HUES6 (cell line): ENCODE results near the gene PHC2.

Experiments
- H3K27ac ChIP-seq: 2 replicates; pipeline ENCODE4 v1.7.0; 2013; ENCODE audit warnings: low read depth, mild to moderate bottlenecking, low read length, inconsistent platforms
- H3K27me3 ChIP-seq: 2 replicates; pipeline ENCODE4 v1.6.1; 2013; ENCODE audit warnings: low read length; ENCODE audit not compliant: control insufficient read depth, insufficient read depth
- H3K36me3 ChIP-seq: 2 replicates; pipeline ENCODE4 v1.6.1; 2013; ENCODE audit warnings: low read length; ENCODE audit not compliant: control insufficient read depth, insufficient read depth
- H3K4me1 ChIP-seq: 2 replicates; pipeline ENCODE4 v1.6.1; 2013; ENCODE audit warnings: low read length; ENCODE audit not compliant: control insufficient read depth, insufficient read depth
- H3K4me3 ChIP-seq: 2 replicates; pipeline ENCODE4 v1.5.1; 2013; ENCODE audit warnings: low read depth, low read length
- H3K9ac ChIP-seq: one replicate; pipeline ENCODE4 v1.6.1; 2013; ENCODE audit warnings: mild to moderate bottlenecking, low read length
- H3K9me3 ChIP-seq: 2 replicates; pipeline ENCODE4 v1.6.1; 2013; ENCODE audit warnings: low read depth, low read length; ENCODE audit not compliant: control insufficient read depth, insufficient read depth

PHC2 gene

GRCh38 chr1:33275706-33276572 is 155.0 kb downstream of the PHC2 start:
- Histone ChIP-seq H3K9ac (no peak overlapping the region), H3K4me1 (peaks cover 10% of the 10 kb centered on the region), H3K27ac (no peak overlapping the region), H3K4me3 (no peak overlapping the region), H3K36me3 (peaks cover 25% of the 10 kb centered on the region), H3K27me3 (no peaks in the 10 kb centered on the region), H3K9me3 (no peaks in the 10 kb centered on the region)

GRCh38 chr1:33275195-33275594 is 155.7 kb downstream of the PHC2 start:
- H3K27ac ChIP-seq = no peak overlapping the region
- H3K4me1 ChIP-seq = peaks cover 14% of the 10 kb centered on the region
- H3K9ac ChIP-seq = no peak overlapping the region
- H3K36me3 ChIP-seq = peaks cover 26% of the 10 kb centered on the region
- no peaks in the 10 kb centered on the region for H3K9me3 ChIP-seq
- H3K27me3 ChIP-seq = no peaks in the 10 kb centered on the region
- no peak overlapping the region for H3K4me3 ChIP-seq

GRCh38 chr1:33274446-33274845 is 156.4 kb downstream of the PHC2 start:
- H3K4me1 ChIP-seq = peaks cover 14% of the 10 kb centered on the region
- H3K9ac ChIP-seq = no peak overlapping the region
- no peaks in the 10 kb centered on the region for H3K9me3 ChIP-seq
- no peak overlapping the region for H3K27ac ChIP-seq
- H3K27me3 ChIP-seq = no peaks in the 10 kb centered on the region
- H3K36me3 ChIP-seq = peaks cover 21% of the 10 kb centered on the region; the same call in 1 of the 2 replicates
- H3K4me3 ChIP-seq = no peak overlapping the region

GRCh38 chr1:33273961-33274371 is 156.9 kb downstream of the PHC2 start:
- no peaks in the 10 kb centered on the region for H3K27me3 ChIP-seq
- H3K9ac ChIP-seq = no peak overlapping the region
- H3K27ac ChIP-seq = no peak overlapping the region
- peaks cover 14% of the 10 kb centered on the region for H3K4me1 ChIP-seq
- no peak overlapping the region for H3K4me3 ChIP-seq
- peaks cover 19% of the 10 kb centered on the region; the same call in 1 of the 2 replicates for H3K36me3 ChIP-seq
- no peaks in the 10 kb centered on the region for H3K9me3 ChIP-seq
